Right lobe of liver (tissue), 6 donors: ENCODE measurements around the gene EPB41L4B. TPM values are rescaled to one million over a fixed set of nuclear protein-coding genes. Genes with fewer than 3 reads are reported as not detected.

ENCODE experiments used
- ATAC-seq, 4 donors: fragments of 200-7000 bp; cut with Tn5 transposase; one replicate each; pipeline ENCODE4 v1.9.1; 2020; ENCODE audit warnings: mild to moderate bottlenecking in 4 of 4, moderate library complexity in 4 of 4
- DNase-seq, 3 donors: peaks; one replicate each; pipeline ENCODE4 v3.0.0-alpha.2; 2020
- H3K27ac ChIP-seq, 3 donors: fragments of 200-600 bp; one replicate each; pipeline ENCODE4 v1.8.0; 2022
- H3K27me3 ChIP-seq, 2 donors: fragments of 200-600 bp; one replicate each; pipeline ENCODE4 v1.8.0; 2022
- H3K36me3 ChIP-seq, 4 donors: fragments of 200-600 bp; sonication (generic) in 1 of 4; one replicate each; pipeline versions ENCODE4 v1.5.1 to v1.8.0; 2017 to 2022; ENCODE audit warnings: control low read depth in 1 of 4
- H3K4me1 ChIP-seq, 4 donors: fragments of 200-600 bp; sonication (generic) in 1 of 4; one replicate each; pipeline versions ENCODE4 v1.5.1 to v1.8.0; 2017 to 2022; ENCODE audit warnings: control low read depth in 1 of 4
- H3K4me3 ChIP-seq, 3 donors: fragments of 200-600 bp; one replicate each; pipeline ENCODE4 v1.8.0; 2022
- H3K9me3 ChIP-seq, 4 donors: fragments of 200-600 bp; sonication (generic) in 1 of 4; one replicate each; pipeline versions ENCODE4 v1.5.1 to v1.8.0; 2017 to 2022; ENCODE audit warnings: control low read depth in 1 of 4
- CTCF ChIP-seq, 4 donors: fragments of 200-600 bp in 3 of 4; fragments of 450-650 bp in 1 of 4; IDR thresholded peaks; one replicate each; pipeline versions ENCODE4 v1.5.1 to v1.8.0; 2016 to 2022; ENCODE audit warnings: antibody characterized with exemption in 4 of 4, mild to moderate bottlenecking in 2 of 4
- POLR2A ChIP-seq: fragments of 450-650 bp; IDR thresholded peaks from one replicate; pipeline ENCODE4 v1.6.1; 2017; ENCODE audit warnings: antibody characterized with exemption, mild to moderate bottlenecking
- WGBS: methylation state at CpG from one replicate; pipeline ENCODE4 v1.1.6; 2018; ENCODE audit warnings: low coverage, low lambda C conversion rate; ENCODE audit not compliant: insufficient coverage; ENCODE audit errors: missing lambda C conversion rate; 5-methylcytosine and 5-hydroxymethylcytosine counted together
- intact Hi-C, 2 donors: fragments of 100-400 bp; cut with DNase I; formaldehyde crosslinking; loops; one replicate each; pipeline versions ENCODE4 v1.11.2 to v1.14.1; 2022
- total RNA-seq, 6 experiments: library from RNA; depleted of rRNA in 2 of 6; stranded (reverse); fragments of >200 nt in 2 of 6; fragmentation: NEBNext Ultra II Directional in 3 of 6; extraction: Animal tissue kit (Norgen Biotek cat#: 25700) in 3 of 6; gene quantifications; one replicate each; pipeline versions ENCODE4 v1.1.0 to v1.2.4, GENCODE V29; 2016 to 2023
- donor health status: DM: no; HTN: yes; CAD: no.
- donor health status: DM: no; HTN: no; CAD: no.
- donor health status: DM: no; HTN: no; CAD: no.
- donor health status: DM: no; HTN: yes; CAD: no.
- donor health status: DM: no; HTN: yes; CAD: no.

EPB41L4B gene
- total RNA-seq, 6 experiments from 2014 or later: 29.0 to 89.0 (median 32.4) TPM

GRCh38 chr9:109199676-109200075, 121.2 kb downstream of the EPB41L4B start:
- H3K36me3 ChIP-seq: no peaks in the 10 kb centered on the region
- DNase-seq (no peak), ATAC-seq (no peak)
- TF ChIP-seq POLR2A (no peak), CTCF (IDR thresholded peaks at IDR 0.05) (no peak)
- intact Hi-C loops: no loop called here
- no peak overlapping the region for H3K4me3 ChIP-seq
- WGBS: 83% methylated on average over 3 of the region's 5 CpGs
- H3K27ac ChIP-seq: no peak overlapping the region
- H3K27me3 ChIP-seq: no peaks in the 10 kb centered on the region
- H3K4me1 ChIP-seq: no peaks in the 10 kb centered on the region
- no peaks in the 10 kb centered on the region for H3K9me3 ChIP-seq

- TF ChIP-seq POLR2A (no peak), CTCF (IDR thresholded peaks at IDR 0.05) (no peak)
- Histone ChIP-seq H3K36me3 (no peaks in the 10 kb centered on the region), H3K9me3 (no peaks in the 10 kb centered on the region), H3K27me3 (no peaks in the 10 kb centered on the region), H3K4me1 (no peaks in the 10 kb centered on the region), H3K4me3 (no peak overlapping the region), H3K27ac (no peak overlapping the region)
- DNase-seq (no peak), ATAC-seq (no peak)
- WGBS: 75% methylated on average over 5 of the region's 6 CpGs
- intact Hi-C loops: no loop called here
Observed at GRCh38 chr9:109198736-109199382, 122.0 kb downstream of the EPB41L4B start.

- ATAC-seq (no peak), DNase-seq (no peak)
- 72% methylated on average over 6 of the region's 11 CpGs for WGBS
- Histone ChIP-seq H3K4me1 (no peaks in the 10 kb centered on the region), H3K36me3 (no peaks in the 10 kb centered on the region), H3K9me3 (no peaks in the 10 kb centered on the region), H3K27ac (no peak overlapping the region), H3K4me3 (no peak overlapping the region), H3K27me3 (no peaks in the 10 kb centered on the region)
- intact Hi-C loops: no loop called here
- TF ChIP-seq CTCF (IDR thresholded peaks at IDR 0.05) (no peak), POLR2A (no peak)
Observed at GRCh38 chr9:109193974-109194556, 126.8 kb downstream of the EPB41L4B start.

GRCh38 chr9:109192732-109193361, 128.0 kb downstream of the EPB41L4B start:
- peak in 2 of 3 donors; percentile 51 to 74 for DNase-seq
- H3K27ac ChIP-seq: no peak overlapping the region
- H3K9me3 ChIP-seq: no peaks in the 10 kb centered on the region
- H3K4me3 ChIP-seq: no peak overlapping the region
- intact Hi-C loops: no loop called here
- no peaks in the 10 kb centered on the region for H3K27me3 ChIP-seq
- TF ChIP-seq CTCF (IDR thresholded peaks at IDR 0.05): peak; percentile 57 to 74 (median 66)
- no peak for TF ChIP-seq POLR2A
- 17% methylated on average over 6 of the region's 7 CpGs for WGBS
- H3K4me1 ChIP-seq: no peaks in the 10 kb centered on the region
- peak; percentile 92 to 98 (median 96) for ATAC-seq
- H3K36me3 ChIP-seq: no peaks in the 10 kb centered on the region
